MM.1S (cell line): ENCODE measurements around the gene POC1B.

Experiments used
- CTCF ChIP-seq: fragments of 300-600 bp; sonication (generic); IDR thresholded peaks from 2 replicates; pipeline ENCODE4 v1.5.1; 2016; ENCODE audit warnings: antibody characterized with exemption, low read length, mixed read lengths
- EZH2phosphoT487 ChIP-seq: fragments of 300-600 bp; sonication (generic); IDR thresholded peaks from 2 replicates; pipeline ENCODE4 v1.6.1; 2018; ENCODE audit warnings: antibody characterized with exemption, low read length

GRCh38 chr12:89525824-89526770 is at the start of gene POC1B:
- TF ChIP-seq CTCF (no peak), EZH2phosphoT487 (no peak)
